LNCaP clone FGC (cell line): ENCODE data around the gene SOX6.
"Not testable (repeated sequence)": the region's sequence is repeated elsewhere in the genome, so short reads cannot be mapped to it uniquely, and the experiment has no call there.

Source experiments
- DNase-seq: peaks from one replicate; pipeline ENCODE4 v3.0.0-alpha.2; 2011; ENCODE audit warnings: low read depth
- H3K4me3 ChIP-seq: 2 replicates; pipeline ENCODE4 v1.5.1; 2011; ENCODE audit warnings: mild to moderate bottlenecking, low read depth, low read length, control low read depth
- TF ChIP-seq, protein P1 (sequence below): IDR thresholded peaks from 2 replicates; pipeline ENCODE4 v1.5.1; 2012; ENCODE audit warnings: mild to moderate bottlenecking; ENCODE audit not compliant: control insufficient read depth, insufficient read depth; ENCODE audit errors: extremely low read depth

SOX6 gene

GRCh38 chr11:16034074-16034473, 322.3 kb downstream of the SOX6 start:
- no peak for DNase-seq
- H3K4me3 ChIP-seq, result no peak overlapping the region
- TF ChIP-seq, protein P1, sequence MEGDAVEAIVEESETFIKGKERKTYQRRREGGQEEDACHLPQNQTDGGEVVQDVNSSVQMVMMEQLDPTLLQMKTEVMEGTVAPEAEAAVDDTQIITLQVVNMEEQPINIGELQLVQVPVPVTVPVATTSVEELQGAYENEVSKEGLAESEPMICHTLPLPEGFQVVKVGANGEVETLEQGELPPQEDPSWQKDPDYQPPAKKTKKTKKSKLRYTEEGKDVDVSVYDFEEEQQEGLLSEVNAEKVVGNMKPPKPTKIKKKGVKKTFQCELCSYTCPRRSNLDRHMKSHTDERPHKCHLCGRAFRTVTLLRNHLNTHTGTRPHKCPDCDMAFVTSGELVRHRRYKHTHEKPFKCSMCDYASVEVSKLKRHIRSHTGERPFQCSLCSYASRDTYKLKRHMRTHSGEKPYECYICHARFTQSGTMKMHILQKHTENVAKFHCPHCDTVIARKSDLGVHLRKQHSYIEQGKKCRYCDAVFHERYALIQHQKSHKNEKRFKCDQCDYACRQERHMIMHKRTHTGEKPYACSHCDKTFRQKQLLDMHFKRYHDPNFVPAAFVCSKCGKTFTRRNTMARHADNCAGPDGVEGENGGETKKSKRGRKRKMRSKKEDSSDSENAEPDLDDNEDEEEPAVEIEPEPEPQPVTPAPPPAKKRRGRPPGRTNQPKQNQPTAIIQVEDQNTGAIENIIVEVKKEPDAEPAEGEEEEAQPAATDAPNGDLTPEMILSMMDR, result no peak

- no peak overlapping the region for H3K4me3 ChIP-seq
- DNase-seq, result no peak
- TF ChIP-seq, protein P1, result no peak
Measured at GRCh38 chr11:16032974-16033373, 323.4 kb downstream of the SOX6 start.

DNA sequence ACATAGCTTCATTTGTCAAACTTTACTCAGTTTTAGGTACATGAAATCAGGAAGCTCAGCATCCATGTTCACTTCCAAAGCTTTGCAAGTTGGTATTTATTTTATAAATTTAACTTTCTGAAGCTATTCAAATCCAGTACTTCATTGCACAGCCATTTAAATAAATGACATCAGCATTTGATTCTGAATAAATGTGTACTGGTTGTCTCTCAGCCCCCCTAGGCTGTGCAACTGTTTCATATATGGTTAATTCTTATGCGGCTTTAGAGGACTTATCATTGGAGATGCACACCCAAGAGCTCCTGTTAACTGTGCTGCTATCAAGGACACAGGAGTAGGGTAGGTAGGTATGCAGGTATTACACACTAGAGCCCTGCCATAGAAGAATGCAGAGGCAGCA, 325.1 kb downstream of the SOX6 start:
- TF ChIP-seq, protein P1, result no peak
- DNase-seq, result no peak
- H3K4me3 ChIP-seq, result no peak overlapping the region

DNA sequence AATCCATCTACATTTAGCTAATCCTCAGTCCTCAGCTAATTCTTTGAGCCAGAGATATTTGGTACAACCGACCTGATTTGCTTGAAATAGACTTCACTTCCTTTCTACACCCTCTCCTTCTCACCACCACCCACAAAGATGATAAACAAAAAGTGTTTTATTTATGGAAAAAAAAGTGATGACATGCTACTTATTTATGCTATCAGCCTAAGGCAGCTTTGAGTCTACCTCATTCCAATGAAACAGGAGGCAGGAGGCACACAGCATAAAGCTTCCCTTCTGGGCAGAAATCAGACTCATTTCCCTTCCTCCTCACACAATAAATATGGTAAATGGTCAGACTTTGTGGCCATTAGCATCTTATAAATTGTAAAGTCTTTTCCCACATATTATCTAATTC, 325.7 kb downstream of the SOX6 start:
- no peak for DNase-seq
- TF ChIP-seq, protein P1, result no peak
- no peak overlapping the region for H3K4me3 ChIP-seq

- DNase-seq, H3K4me3 ChIP-seq: not testable (repeated sequence)
Measured at GRCh38 chr11:16029151-16029550, 327.2 kb downstream of the SOX6 start.

GRCh38 chr11:16028419-16028818, 327.9 kb downstream of the SOX6 start:
- no peak overlapping the region for H3K4me3 ChIP-seq
- TF ChIP-seq, protein P1, result no peak
- no peak for DNase-seq

GRCh38 chr11:16027621-16028020, 328.7 kb downstream of the SOX6 start:
- TF ChIP-seq, protein P1, result no peak
- no peak overlapping the region for H3K4me3 ChIP-seq
- no peak for DNase-seq
